Mucosa of gallbladder (tissue), 1 donor: ENCODE data around the gene RTN4IP1. TPM values are rescaled to one million over a fixed set of nuclear protein-coding genes. Genes with fewer than 3 reads are reported as not detected.

ENCODE experiments used
- DNase-seq: peaks from one replicate; pipeline ENCODE4 v3.0.0-alpha.2; 2020; ENCODE audit warnings: low spot score
- total RNA-seq: library from RNA; stranded (reverse); gene quantifications from one replicate; pipeline ENCODE4 v1.2.1, GENCODE V29; 2021
- donor health status: DM: no; HTN: no; CAD: no.

RTN4IP1 gene
- total RNA-seq, 1 donor from 2014 or later, result 5.8 TPM

DNA sequence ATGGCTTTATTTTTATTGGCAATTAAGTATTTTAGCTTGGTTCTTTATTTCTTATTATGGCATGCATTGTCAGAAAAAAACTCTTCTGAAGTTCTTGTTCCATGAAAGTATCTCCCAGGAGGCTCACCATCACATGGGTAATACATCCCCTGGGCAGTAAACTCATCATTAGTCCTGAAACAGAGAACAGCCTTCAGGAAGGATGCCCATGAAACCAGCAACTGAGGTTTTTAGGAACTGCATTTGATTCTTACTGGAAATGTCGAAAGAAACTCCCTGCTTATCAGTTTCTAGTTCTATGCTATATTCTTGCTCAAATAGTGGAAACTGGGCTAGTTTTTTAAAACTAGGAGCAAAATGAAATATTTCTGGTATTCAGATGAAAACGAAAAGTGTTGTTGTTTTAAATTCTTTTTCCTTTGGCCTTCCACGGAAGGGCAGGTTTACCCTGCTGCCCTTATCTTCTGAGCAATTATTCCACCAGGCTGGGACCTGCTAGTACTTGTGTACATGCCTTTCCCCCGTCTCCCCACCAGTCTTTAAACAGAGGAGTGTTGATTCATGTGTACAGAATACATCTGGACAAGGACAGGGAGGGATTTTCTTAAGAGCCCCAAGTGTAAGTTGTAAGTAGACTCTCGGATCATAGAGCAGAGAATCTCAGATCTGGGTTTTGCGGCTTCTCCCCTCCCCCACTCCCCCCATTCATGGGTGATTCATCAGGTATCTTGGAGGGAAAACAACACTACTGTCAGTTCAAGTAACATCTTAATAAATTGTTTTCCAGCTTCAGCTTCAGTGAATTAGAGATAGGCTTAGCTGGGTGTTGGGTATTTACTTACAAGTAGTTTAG is 81.5 kb downstream of the RTN4IP1 start:
- no peak for DNase-seq

DNA sequence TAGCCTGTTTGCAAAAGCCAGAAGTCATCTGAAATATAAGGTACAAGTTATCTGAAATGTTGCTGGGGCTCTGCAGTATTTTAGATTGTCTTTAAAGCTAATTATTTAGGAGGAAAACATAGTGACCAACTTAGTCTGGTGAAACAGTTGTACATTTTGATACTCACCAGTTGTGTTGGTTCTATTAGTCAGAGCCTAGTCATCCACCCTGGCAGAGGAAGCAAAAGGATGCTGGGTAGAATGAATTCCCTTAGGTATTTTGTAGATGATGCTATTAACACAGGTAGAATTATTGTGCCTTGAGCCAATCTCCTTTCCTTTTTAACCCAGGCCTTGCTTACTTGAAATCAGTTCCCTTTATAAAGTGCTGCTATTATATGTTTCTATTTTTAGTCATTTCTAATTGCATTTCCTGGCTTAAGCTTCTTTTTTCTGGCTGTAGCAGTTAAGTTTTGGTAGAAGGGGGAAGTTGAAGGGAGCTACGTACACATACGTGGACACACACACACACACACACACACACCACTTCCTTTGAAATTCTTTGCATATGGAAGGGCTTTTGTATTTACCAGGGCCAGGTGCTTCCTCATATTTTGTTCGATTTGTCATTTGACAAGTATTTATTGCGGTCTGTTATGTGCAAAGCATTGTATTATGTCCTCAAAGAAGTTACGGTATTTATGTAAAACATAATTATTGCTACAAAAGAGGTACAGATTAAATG is 82.4 kb downstream of the RTN4IP1 start:
- DNase-seq, result no peak

- no peak for DNase-seq
These were observed 83.0 kb downstream of the RTN4IP1 start for GRCh38 chr6:106546261-106546690.

- no peak for DNase-seq
These were observed 88.4 kb downstream of the RTN4IP1 start for GRCh38 chr6:106540907-106541306.

- no peak for DNase-seq
These were observed 88.9 kb downstream of the RTN4IP1 start for GRCh38 chr6:106540432-106540831.

GRCh38 chr6:106539936-106540335 is 89.4 kb downstream of the RTN4IP1 start:
- DNase-seq, result no peak

DNA sequence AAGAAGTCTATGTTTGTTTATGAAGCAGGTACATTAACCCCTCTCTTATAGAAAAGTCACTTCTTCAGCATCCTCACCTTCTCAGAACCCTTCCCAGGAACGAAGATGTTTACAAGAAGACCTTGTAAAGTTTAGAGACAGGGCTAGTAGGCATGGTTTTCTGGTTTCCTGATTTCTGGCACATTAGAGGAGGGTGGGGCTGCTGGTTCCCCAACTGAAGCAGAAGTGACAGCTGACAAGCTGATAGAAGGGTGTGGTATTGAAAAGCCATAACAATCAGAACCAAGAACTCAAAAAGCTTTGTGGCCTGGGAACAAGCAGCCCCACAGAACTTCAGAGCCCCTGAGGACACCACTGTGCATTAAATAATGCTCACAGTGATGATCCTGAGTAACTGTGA is 91.2 kb downstream of the RTN4IP1 start:
- no peak for DNase-seq

DNA sequence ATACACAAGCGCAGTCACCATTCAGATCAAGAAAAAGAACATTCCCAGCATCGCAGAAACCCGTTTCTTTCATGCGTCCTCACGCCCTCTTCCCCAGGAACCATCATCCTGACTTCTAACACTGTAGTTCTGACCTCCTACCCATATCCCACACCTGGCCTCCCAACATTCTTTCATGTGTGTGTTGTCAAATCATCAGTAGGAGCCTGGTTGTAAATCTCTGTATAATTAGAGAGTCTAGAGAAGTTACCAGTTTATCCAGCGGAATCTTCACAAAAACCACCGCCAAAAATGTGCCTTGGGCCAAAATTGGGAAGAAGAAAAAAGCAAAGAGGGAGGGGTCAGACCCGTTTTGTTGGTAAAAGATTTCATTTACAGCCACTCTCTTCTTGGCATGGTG is 91.6 kb downstream of the RTN4IP1 start:
- DNase-seq, result no peak

GRCh38 chr6:106536851-106537250 is 92.4 kb downstream of the RTN4IP1 start:
- no peak for DNase-seq

DNA sequence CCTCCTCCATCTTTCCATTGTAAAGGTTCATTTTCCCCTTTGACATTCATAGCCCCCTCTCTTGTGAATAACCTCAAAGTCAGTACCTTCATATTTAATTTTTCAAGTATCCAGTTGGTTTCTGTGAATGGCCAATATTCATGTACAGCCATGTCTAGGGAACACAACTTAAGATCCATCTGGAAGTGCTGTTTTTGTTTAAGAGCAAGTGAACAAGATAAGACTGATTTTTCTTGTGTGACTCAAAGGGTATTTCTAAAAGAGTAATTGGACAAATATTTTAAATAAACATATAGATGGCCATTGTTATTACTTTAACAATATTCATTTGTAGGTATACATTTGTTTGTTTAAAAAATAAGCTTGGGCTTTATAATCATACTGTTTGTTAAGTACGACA is 92.9 kb downstream of the RTN4IP1 start:
- no peak for DNase-seq

DNA sequence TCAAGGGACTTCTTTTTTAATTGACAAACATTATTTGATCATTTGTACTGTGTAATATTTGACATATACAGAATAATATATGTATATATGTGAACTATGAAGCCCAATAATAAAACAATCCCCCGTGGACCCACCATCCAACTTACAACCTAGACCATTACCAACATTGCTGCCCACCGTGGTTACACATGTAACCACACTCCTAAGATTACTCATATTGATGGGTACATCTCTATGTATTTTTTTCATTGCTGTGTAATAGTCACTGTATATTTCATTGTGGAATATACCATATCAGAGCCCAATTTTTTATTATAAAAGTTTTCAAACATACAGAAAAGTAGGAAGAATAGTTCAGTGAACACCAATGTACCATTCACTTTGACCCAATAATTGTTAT is 94.3 kb downstream of the RTN4IP1 start:
- no peak for DNase-seq

DNA sequence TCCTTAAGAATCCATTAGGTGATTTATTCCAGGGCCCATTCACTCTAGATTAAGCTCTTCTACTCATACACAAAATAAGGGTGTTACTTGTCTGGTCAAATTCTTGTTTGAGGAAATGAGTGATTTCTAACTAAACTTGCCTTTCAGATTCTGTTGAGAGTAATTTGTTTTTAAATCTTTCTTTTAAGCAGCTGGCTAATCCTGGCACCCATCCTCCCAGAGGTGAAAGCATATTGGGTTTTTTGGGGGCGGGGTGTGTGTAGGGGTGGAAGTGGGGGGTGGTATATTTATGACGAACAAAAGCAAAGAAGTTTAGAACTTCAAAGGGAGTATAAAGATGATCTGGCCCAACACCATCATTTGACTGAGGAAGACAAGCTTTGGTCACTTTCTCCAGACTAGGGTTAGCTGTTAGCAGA is 94.7 kb downstream of the RTN4IP1 start:
- DNase-seq, result no peak

DNA sequence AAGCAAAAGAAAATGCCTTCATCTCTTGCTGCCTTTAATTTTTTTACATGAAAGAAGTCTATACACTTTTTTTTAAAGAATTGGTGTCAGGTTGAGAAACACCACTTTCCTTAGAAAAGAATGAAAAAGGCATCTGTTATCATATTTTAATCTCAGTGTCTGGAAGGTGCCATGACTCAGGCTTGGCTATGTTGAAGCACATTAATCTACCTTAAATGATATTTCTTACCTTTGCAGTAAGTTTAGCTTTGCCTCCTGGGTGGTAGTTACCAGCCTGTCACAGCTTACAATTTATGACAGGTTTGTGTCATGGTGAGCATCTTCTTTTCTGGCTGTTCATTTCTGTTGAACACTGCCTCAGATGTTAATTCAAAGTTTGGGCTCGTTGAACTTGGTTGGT is 95.3 kb downstream of the RTN4IP1 start:
- DNase-seq, result no peak

DNA sequence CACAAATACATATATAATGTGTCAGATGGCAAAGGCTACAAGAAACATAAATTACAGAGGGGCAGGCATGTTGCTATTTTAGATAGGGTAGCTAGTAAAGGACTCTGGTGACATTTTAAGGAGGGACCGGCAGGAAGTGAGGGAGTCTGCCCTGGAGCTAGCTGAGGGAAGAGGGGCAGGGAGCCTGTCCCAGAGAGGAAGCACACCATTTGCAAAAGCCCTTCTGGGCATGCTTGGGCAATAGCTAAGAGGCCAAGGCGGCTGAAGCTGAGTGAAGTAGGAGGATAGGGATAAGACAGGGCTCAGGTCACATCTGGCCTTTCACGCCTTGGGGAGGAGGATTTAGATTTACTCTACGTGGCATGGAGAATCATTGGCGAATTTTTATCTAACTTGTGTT is 96.2 kb downstream of the RTN4IP1 start:
- no peak for DNase-seq

DNA sequence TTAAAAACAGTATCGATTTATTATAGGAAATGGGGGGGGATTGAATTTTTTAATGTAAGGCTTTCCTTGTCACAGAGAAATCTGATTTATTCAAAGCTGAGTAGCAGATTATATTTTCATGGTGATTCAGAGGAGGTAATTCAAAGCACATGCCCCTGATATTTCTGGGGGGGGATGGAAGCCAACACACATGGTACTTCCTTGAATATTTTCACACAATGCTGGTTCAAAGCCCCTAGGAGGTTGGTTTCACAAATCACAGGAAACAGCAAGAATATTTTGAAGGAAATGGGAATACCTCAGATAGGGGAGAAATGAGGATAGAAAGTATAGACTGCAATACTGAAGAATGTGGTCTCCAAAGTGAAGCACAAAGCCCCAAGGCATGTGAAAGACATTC is 98.8 kb downstream of the RTN4IP1 start:
- no peak for DNase-seq

- no peak for DNase-seq
These were observed 99.3 kb downstream of the RTN4IP1 start for GRCh38 chr6:106530026-106530425.

DNA sequence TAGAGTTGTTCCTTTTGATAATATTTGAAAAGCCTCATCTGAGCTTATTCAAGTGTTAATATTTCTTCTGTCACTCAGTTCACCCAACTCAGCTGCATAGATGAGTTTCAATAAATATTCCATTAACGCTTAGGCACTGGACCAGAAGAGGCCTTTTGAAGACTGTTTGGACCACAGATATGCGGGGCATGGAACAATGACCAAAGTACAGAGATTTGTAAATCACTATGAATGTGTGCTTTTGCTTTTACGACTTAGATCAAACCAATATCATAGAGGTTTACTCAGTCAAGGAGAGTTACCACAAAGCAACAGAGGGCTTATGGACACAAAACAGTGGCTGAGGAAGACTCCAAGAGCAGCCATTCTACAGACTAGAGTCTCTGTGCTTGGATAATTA is 99.9 kb downstream of the RTN4IP1 start:
- no peak for DNase-seq

DNA sequence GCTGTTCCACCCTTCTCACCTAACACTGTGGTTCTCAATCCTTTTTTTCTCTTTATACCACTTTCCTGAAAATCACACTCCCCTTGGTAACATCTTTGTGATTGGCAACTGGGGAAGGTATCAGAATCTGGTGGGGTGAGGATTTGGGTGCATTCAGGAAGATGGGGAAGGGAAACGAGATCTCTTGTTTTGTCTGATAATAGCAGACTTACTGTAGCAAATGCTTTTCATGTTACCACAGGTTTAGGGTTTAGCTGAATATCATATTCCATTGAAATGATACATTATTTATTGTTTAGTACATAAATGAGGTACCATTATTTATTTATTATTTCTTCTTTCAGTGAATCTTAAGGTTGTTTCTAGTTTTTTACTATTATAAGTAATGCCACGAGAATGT is 100.8 kb downstream of the RTN4IP1 start:
- no peak for DNase-seq

- DNase-seq, result no peak
These were observed 101.3 kb downstream of the RTN4IP1 start for GRCh38 chr6:106527979-106528378.

GRCh38 chr6:106527117-106527516 is 102.2 kb downstream of the RTN4IP1 start:
- no peak for DNase-seq

- no peak for DNase-seq
These were observed 103.4 kb downstream of the RTN4IP1 start for GRCh38 chr6:106525882-106526275.

GRCh38 chr6:106525107-106525881 is 104.0 kb downstream of the RTN4IP1 start:
- no peak for DNase-seq
